Liver (tissue), 9 donors: Measurements from ENCODE around the gene ENC1. TPM values are rescaled to one million over a fixed set of nuclear protein-coding genes. Genes with fewer than 3 reads are reported as not detected.

Source experiments
- DNase-seq: peaks from one replicate; pipeline ENCODE4 v3.0.0-alpha.2; 2017; ENCODE audit warnings: low spot score
- H3K27ac ChIP-seq, 2 donors: one replicate each; pipeline ENCODE4 v1.7.0; 2013; ENCODE audit warnings: inconsistent platforms in 2 of 2, low read length in 2 of 2, control low read depth in 1 of 2, low read depth in 1 of 2, mild to moderate bottlenecking in 1 of 2
- H3K27me3 ChIP-seq, 4 donors: one replicate each; pipeline versions ENCODE4 v1.6.1 to v1.7.0; 2013; ENCODE audit warnings: low read length in 3 of 4, inconsistent platforms in 1 of 4, mild to moderate bottlenecking in 1 of 4, moderate library complexity in 1 of 4; ENCODE audit not compliant: control insufficient read depth in 4 of 4, insufficient read depth in 4 of 4
- H3K36me3 ChIP-seq, 4 donors: one replicate each; pipeline versions ENCODE4 v1.6.1 to v1.7.0; 2013; ENCODE audit warnings: low read length in 3 of 4, mild to moderate bottlenecking in 3 of 4, low read depth in 1 of 4, moderate library complexity in 1 of 4; ENCODE audit not compliant: control insufficient read depth in 4 of 4, insufficient read depth in 3 of 4
- H3K4me1 ChIP-seq, 4 donors: one replicate each; pipeline versions ENCODE4 v1.6.1 to v1.7.0; 2013; ENCODE audit warnings: low read length in 3 of 4, mild to moderate bottlenecking in 3 of 4, moderate library complexity in 1 of 4; ENCODE audit not compliant: control insufficient read depth in 4 of 4, insufficient read depth in 4 of 4
- H3K4me3 ChIP-seq, 3 donors: one replicate each; pipeline versions ENCODE4 v1.6.1 to v1.7.0; 2013; ENCODE audit warnings: low read length in 3 of 3, control low read depth in 1 of 3, low read depth in 1 of 3, mild to moderate bottlenecking in 1 of 3
- H3K9ac ChIP-seq, 2 donors: one replicate each; pipeline ENCODE4 v1.7.0; 2013; ENCODE audit warnings: low read length in 2 of 2, mild to moderate bottlenecking in 2 of 2, moderate library complexity in 2 of 2, control low read depth in 1 of 2, low read depth in 1 of 2
- H3K9me3 ChIP-seq, 4 donors: one replicate each; pipeline versions ENCODE4 v1.6.1 to v1.7.0; 2013; ENCODE audit warnings: low read length in 3 of 4; ENCODE audit not compliant: control insufficient read depth in 4 of 4
- CTCF ChIP-seq: fragments of 150-350 bp; IDR thresholded peaks from 2 replicates; pipeline ENCODE4 v1.5.1; 2017; ENCODE audit warnings: improper control_type of control experiment, low read depth, low read length; ENCODE audit not compliant: missing input control
- EGR1 ChIP-seq, 2 donors: IDR thresholded peaks; 2 replicates each; pipeline ENCODE4 v1.6.1; 2016 to 2018; ENCODE audit warnings: antibody characterized with exemption in 2 of 2, low read depth in 2 of 2
- FOXA1 ChIP-seq: IDR thresholded peaks from 2 replicates; pipeline ENCODE4 v1.6.1; 2016; ENCODE audit warnings: antibody characterized with exemption
- HNF4A ChIP-seq, 2 donors: conservative IDR thresholded peaks; 2 replicates each; pipeline ENCODE4 v1.6.1; 2016; ENCODE audit warnings: antibody characterized with exemption in 2 of 2, mild to moderate bottlenecking in 2 of 2
- JUND ChIP-seq, 2 donors: IDR thresholded peaks; 2 replicates each; pipeline ENCODE4 v1.6.1; 2016; ENCODE audit warnings: antibody characterized with exemption in 2 of 2
- MAX ChIP-seq: IDR thresholded peaks from 2 replicates; pipeline ENCODE4 v1.6.1; 2016; ENCODE audit warnings: antibody characterized with exemption
- RAD21 ChIP-seq, 2 donors: IDR thresholded peaks; 2 replicates each; pipeline ENCODE4 v1.6.1; 2016; ENCODE audit warnings: antibody characterized with exemption in 2 of 2, mild to moderate bottlenecking in 2 of 2
- YY1 ChIP-seq: IDR thresholded peaks from 2 replicates; pipeline ENCODE4 v1.6.1; 2016; ENCODE audit warnings: antibody characterized with exemption, mild to moderate bottlenecking
- ZBTB33 ChIP-seq: IDR thresholded peaks from 2 replicates; pipeline ENCODE4 v1.6.1; 2016; ENCODE audit warnings: antibody characterized with exemption
- WGBS: extraction: QIAGEN DNeasy Blood & Tissue Kit; methylation state at CpG from one replicate; pipeline ENCODE4 v1.1.7; 2013; 5-methylcytosine and 5-hydroxymethylcytosine counted together
- polyA plus RNA-seq, 2 donors: library from polyadenylated mRNA; stranded (reverse) in 1 of 2; unstranded in 1 of 2; fragments of 200-250 nt in 1 of 2; fragments of >200 nt in 1 of 2; fragmentation: Nextera tagmentation in 1 of 2; extraction: Ambion mirVana in 1 of 2; gene quantifications; one replicate each; pipeline versions ENCODE4 v1.2.1 to v1.2.3, GENCODE V29; 2013 to 2015
- total RNA-seq, 2 donors: library from RNA; depleted of rRNA; stranded (reverse); fragments of >200 nt; gene quantifications; one replicate each; pipeline ENCODE4 v1.2.3, GENCODE V29; 2014
- donor health status: healthy.
- donor health status: healthy.
- donor health status: healthy.
- donor health status: healthy.
- donor health status: healthy.

Gene ENC1
- total and polyA plus RNA-seq, 4 donors = 5.7 to 34.4 (median 13.8) TPM

GRCh38 chr5:74673011-74673790 is 32.7 kb upstream of the ENC1 start:
- 57% methylated on average over 6 of the region's 6 CpGs for WGBS
- no peaks in the 10 kb centered on the region for H3K27me3 ChIP-seq
- peak overlapping the region in 1 of 3 donors; percentile 4 for H3K4me3 ChIP-seq
- H3K9me3 ChIP-seq = no peaks in the 10 kb centered on the region
- peaks cover 0 to 8% (median 4%) of the 10 kb centered on the region in 4 donors for H3K4me1 ChIP-seq
- H3K36me3 ChIP-seq = no peaks in the 10 kb centered on the region
- DNase-seq = no peak
- H3K9ac ChIP-seq = no peak overlapping the region
- TF ChIP-seq CTCF (peak; percentile 32), RAD21 (IDR thresholded peaks at IDR 0.05) (peak; percentile 83 to 84), HNF4A (conservative IDR thresholded peaks at IDR 0.05) (no peak)
- no peak overlapping the region for H3K27ac ChIP-seq

- Histone ChIP-seq H3K9me3 (no peaks in the 10 kb centered on the region), H3K9ac (no peak overlapping the region), H3K4me3 (no peak overlapping the region), H3K27me3 (no peaks in the 10 kb centered on the region), H3K36me3 (no peaks in the 10 kb centered on the region), H3K27ac (no peak overlapping the region), H3K4me1 (peaks cover 0 to 8% (median 4%) of the 10 kb centered on the region in 4 donors)
- no peak for TF ChIP-seq EGR1 (IDR thresholded peaks at IDR 0.05; ENCODE audit: low read depth in 2 of 2)
- no peak for TF ChIP-seq MAX
- TF ChIP-seq YY1 = no peak
- no peak for TF ChIP-seq JUND (IDR thresholded peaks at IDR 0.05)
- DNase-seq = no peak
- 70% methylated on average over 5 of the region's 5 CpGs for WGBS
These were observed 31.8 kb upstream of the ENC1 start for GRCh38 chr5:74672215-74672877.

- Histone ChIP-seq H3K27ac (no peak overlapping the region), H3K4me1 (peaks cover 0 to 8% (median 4%) of the 10 kb centered on the region in 4 donors), H3K9ac (no peak overlapping the region), H3K27me3 (no peaks in the 10 kb centered on the region), H3K9me3 (no peaks in the 10 kb centered on the region), H3K4me3 (no peak overlapping the region), H3K36me3 (no peaks in the 10 kb centered on the region)
- 91% methylated on average over 11 of the region's 11 CpGs for WGBS
- TF ChIP-seq FOXA1 (no peak), ZBTB33 (no peak)
- no peak for DNase-seq
These were observed 30.0 kb upstream of the ENC1 start for GRCh38 chr5:74670396-74671038.
